Glutamatergic neuron (in vitro differentiated cells): ENCODE measurements around the gene FDX1. TPM values are rescaled to one million over a fixed set of nuclear protein-coding genes. Genes with fewer than 3 reads are reported as not detected.

Source experiments
- DNase-seq: peaks from one replicate; pipeline ENCODE4 v3.0.0; 2022
- H3K27ac Mint-ChIP-seq: one replicate; pipeline ENCODE4 v1.8.0; 2020; ENCODE audit warnings: mild to moderate bottlenecking, mixed read lengths, inconsistent platforms; ENCODE audit not compliant: unreplicated experiment
- H3K27me3 Mint-ChIP-seq: one replicate; pipeline ENCODE4 v1.8.0; 2020; ENCODE audit warnings: mild to moderate bottlenecking, moderate library complexity, mixed read lengths, inconsistent platforms; ENCODE audit not compliant: unreplicated experiment
- H3K36me3 Mint-ChIP-seq: one replicate; pipeline ENCODE4 v1.8.0; 2020; ENCODE audit warnings: mild to moderate bottlenecking, mixed read lengths, inconsistent platforms; ENCODE audit not compliant: unreplicated experiment
- H3K4me1 Mint-ChIP-seq: one replicate; pipeline ENCODE4 v1.8.0; 2020; ENCODE audit warnings: mild to moderate bottlenecking, low read depth, mixed read lengths, inconsistent platforms; ENCODE audit not compliant: unreplicated experiment
- H3K4me3 Mint-ChIP-seq: one replicate; pipeline ENCODE4 v1.8.0; 2020; ENCODE audit warnings: mild to moderate bottlenecking, mixed read lengths, inconsistent platforms; ENCODE audit not compliant: unreplicated experiment
- H3K9me3 Mint-ChIP-seq: one replicate; pipeline ENCODE4 v1.8.0; 2020; ENCODE audit warnings: mild to moderate bottlenecking, moderate library complexity, mixed read lengths, inconsistent platforms; ENCODE audit not compliant: unreplicated experiment
- CTCF ChIP-seq: fragments of 200-600 bp; sonication (generic); IDR thresholded peaks from one replicate; pipeline ENCODE4 v1.5.0; 2021; ENCODE audit not compliant: partially characterized antibody, unreplicated experiment
- total RNA-seq: library from RNA; stranded (reverse); fragmentation: NEBNext Ultra II Directional; extraction: Animal tissue kit (Norgen Biotek cat#: 25700); gene quantifications from one replicate; pipeline ENCODE4 v1.2.1, GENCODE V29; 2021; ENCODE audit not compliant: unreplicated experiment

Gene FDX1
- total RNA-seq, 1 donor from 2014 or later = 5.4 TPM

- no peak for DNase-seq
- Mint-ChIP-seq H3K36me3 (no peaks in the 10 kb centered on the region), H3K27me3 (peaks cover 6% of the 10 kb centered on the region), H3K27ac (no peak overlapping the region), H3K4me3 (no peak overlapping the region), H3K4me1 (peaks cover 8% of the 10 kb centered on the region), H3K9me3 (no peaks in the 10 kb centered on the region)
- TF ChIP-seq CTCF = no peak
Observed at GRCh38 chr11:110508786-110509185, 79.0 kb downstream of the FDX1 start.

GRCh38 chr11:110509472-110509871 lies 79.7 kb downstream of the FDX1 start:
- H3K9me3 Mint-ChIP-seq = no peaks in the 10 kb centered on the region
- H3K27ac Mint-ChIP-seq = no peak overlapping the region
- H3K4me1 Mint-ChIP-seq = peaks cover 8% of the 10 kb centered on the region
- H3K4me3 Mint-ChIP-seq = no peak overlapping the region
- peaks cover 6% of the 10 kb centered on the region for H3K27me3 Mint-ChIP-seq
- DNase-seq = no peak
- no peak for TF ChIP-seq CTCF
- H3K36me3 Mint-ChIP-seq = no peaks in the 10 kb centered on the region

GRCh38 chr11:110512026-110512425 lies 82.3 kb downstream of the FDX1 start:
- no peak for DNase-seq
- TF ChIP-seq CTCF = no peak
- no peaks in the 10 kb centered on the region for H3K36me3 Mint-ChIP-seq
- H3K4me1 Mint-ChIP-seq = no peaks in the 10 kb centered on the region
- peaks cover 6% of the 10 kb centered on the region for H3K27me3 Mint-ChIP-seq
- no peak overlapping the region for H3K4me3 Mint-ChIP-seq
- H3K9me3 Mint-ChIP-seq = peaks cover 2% of the 10 kb centered on the region
- no peak overlapping the region for H3K27ac Mint-ChIP-seq

GRCh38 chr11:110513259-110513801 lies 83.6 kb downstream of the FDX1 start:
- Mint-ChIP-seq H3K9me3 (peaks cover 4% of the 10 kb centered on the region), H3K4me1 (no peaks in the 10 kb centered on the region), H3K36me3 (no peaks in the 10 kb centered on the region), H3K27ac (no peak overlapping the region), H3K27me3 (peaks cover 6% of the 10 kb centered on the region), H3K4me3 (no peak overlapping the region)
- DNase-seq = no peak
- no peak for TF ChIP-seq CTCF

- no peak for TF ChIP-seq CTCF
Observed at GRCh38 chr11:110513846-110514437, 84.2 kb downstream of the FDX1 start.

More at GRCh38 chr11:110513846-110514437, 84.2 kb downstream of the FDX1 start:
- H3K36me3 Mint-ChIP-seq = no peaks in the 10 kb centered on the region
- H3K27ac Mint-ChIP-seq = no peak overlapping the region
- peaks cover 4% of the 10 kb centered on the region for H3K9me3 Mint-ChIP-seq
- H3K27me3 Mint-ChIP-seq = peaks cover 6% of the 10 kb centered on the region
- H3K4me3 Mint-ChIP-seq = no peak overlapping the region
- no peaks in the 10 kb centered on the region for H3K4me1 Mint-ChIP-seq
- no peak for DNase-seq
